ENCODE measurements around the gene FAM8A1. TPM values are rescaled to one million over a fixed set of nuclear protein-coding genes. Genes with fewer than 3 reads are reported as not detected.

The FAM8A1 gene
- total RNA-seq, 2 donors from 2014 or later: 3.2 to 6.1 TPM

GRCh38 chr6:17624396-17624795, 24.3 kb downstream of the FAM8A1 start:
- H3K27ac Mint-ChIP-seq: peak overlapping the region; percentile 65
- H3K4me1 Mint-ChIP-seq: peaks cover 12% of the 10 kb centered on the region
- H3K9me3 Mint-ChIP-seq: no peaks in the 10 kb centered on the region
- no peaks in the 10 kb centered on the region for H3K27me3 Mint-ChIP-seq
- H3K36me3 Mint-ChIP-seq (ENCODE audit: low read depth): peaks cover 100% of the 10 kb centered on the region
- ATAC-seq (replicated peaks): no peak
- no peak overlapping the region for H3K4me3 Mint-ChIP-seq

GRCh38 chr6:17628873-17629272, 28.8 kb downstream of the FAM8A1 start:
- H3K4me1 Mint-ChIP-seq: peaks cover 13% of the 10 kb centered on the region
- peaks cover 100% of the 10 kb centered on the region for H3K36me3 Mint-ChIP-seq (ENCODE audit: low read depth)
- H3K4me3 Mint-ChIP-seq: no peak overlapping the region
- no peak for ATAC-seq (replicated peaks)
- H3K27ac Mint-ChIP-seq: peak overlapping the region; percentile 16
- no peaks in the 10 kb centered on the region for H3K9me3 Mint-ChIP-seq
- H3K27me3 Mint-ChIP-seq: no peaks in the 10 kb centered on the region

- Mint-ChIP-seq H3K4me3 (no peak overlapping the region), H3K27ac (peak overlapping the region; percentile 8)
These were observed 29.9 kb downstream of the FAM8A1 start for GRCh38 chr6:17629824-17630510.

GRCh38 chr6:17630511-17631073, 30.5 kb downstream of the FAM8A1 start:
- H3K27ac Mint-ChIP-seq: no peak overlapping the region
- no peaks in the 10 kb centered on the region for H3K9me3 Mint-ChIP-seq
- no peak for ATAC-seq (replicated peaks)
- H3K4me3 Mint-ChIP-seq: no peak overlapping the region
- peaks cover 100% of the 10 kb centered on the region for H3K36me3 Mint-ChIP-seq (ENCODE audit: low read depth)
- peaks cover 17% of the 10 kb centered on the region for H3K4me1 Mint-ChIP-seq
- no peaks in the 10 kb centered on the region for H3K27me3 Mint-ChIP-seq

More at GRCh38 chr6:17629824-17630510, 29.9 kb downstream of the FAM8A1 start:
- H3K36me3 Mint-ChIP-seq (ENCODE audit: low read depth): peaks cover 100% of the 10 kb centered on the region
- H3K9me3 Mint-ChIP-seq: no peaks in the 10 kb centered on the region
- no peaks in the 10 kb centered on the region for H3K27me3 Mint-ChIP-seq
- H3K4me1 Mint-ChIP-seq: peaks cover 17% of the 10 kb centered on the region
- no peak for ATAC-seq (replicated peaks)

GRCh38 chr6:17632934-17633333, 32.8 kb downstream of the FAM8A1 start:
- peaks cover 100% of the 10 kb centered on the region for H3K36me3 Mint-ChIP-seq (ENCODE audit: low read depth)
- H3K9me3 Mint-ChIP-seq: no peaks in the 10 kb centered on the region
- no peak for ATAC-seq (replicated peaks)
- no peaks in the 10 kb centered on the region for H3K27me3 Mint-ChIP-seq
- peak overlapping the region; percentile 43 for H3K4me3 Mint-ChIP-seq
- H3K27ac Mint-ChIP-seq: peak overlapping the region; percentile 74
- H3K4me1 Mint-ChIP-seq: peaks cover 25% of the 10 kb centered on the region

GRCh38 chr6:17633465-17634188, 33.5 kb downstream of the FAM8A1 start:
- H3K4me3 Mint-ChIP-seq: peak overlapping the region; percentile 43
- ATAC-seq (replicated peaks): peak; percentile 94
- H3K4me1 Mint-ChIP-seq: peaks cover 28% of the 10 kb centered on the region
- no peaks in the 10 kb centered on the region for H3K9me3 Mint-ChIP-seq
- no peaks in the 10 kb centered on the region for H3K27me3 Mint-ChIP-seq
- peaks cover 100% of the 10 kb centered on the region for H3K36me3 Mint-ChIP-seq (ENCODE audit: low read depth)
- H3K27ac Mint-ChIP-seq: peak overlapping the region; percentile 74

GRCh38 chr6:17635568-17635967, 35.5 kb downstream of the FAM8A1 start:
- no peak overlapping the region for H3K27ac Mint-ChIP-seq
- H3K4me3 Mint-ChIP-seq: no peak overlapping the region
- no peak for ATAC-seq (replicated peaks)
- no peaks in the 10 kb centered on the region for H3K9me3 Mint-ChIP-seq
- H3K4me1 Mint-ChIP-seq: peaks cover 26% of the 10 kb centered on the region
- H3K27me3 Mint-ChIP-seq: no peaks in the 10 kb centered on the region
- H3K36me3 Mint-ChIP-seq (ENCODE audit: low read depth): peaks cover 100% of the 10 kb centered on the region

- Mint-ChIP-seq H3K9me3 (no peaks in the 10 kb centered on the region), H3K27ac (no peak overlapping the region), H3K36me3 (ENCODE audit: low read depth) (peaks cover 100% of the 10 kb centered on the region), H3K27me3 (no peaks in the 10 kb centered on the region), H3K4me3 (no peak overlapping the region), H3K4me1 (peaks cover 25% of the 10 kb centered on the region)
- ATAC-seq (replicated peaks): no peak
These were observed 38.2 kb downstream of the FAM8A1 start for GRCh38 chr6:17638212-17638715.

GRCh38 chr6:17640477-17640917, 40.4 kb downstream of the FAM8A1 start:
- no peaks in the 10 kb centered on the region for H3K9me3 Mint-ChIP-seq
- H3K36me3 Mint-ChIP-seq (ENCODE audit: low read depth): peaks cover 100% of the 10 kb centered on the region
- H3K27ac Mint-ChIP-seq: peak overlapping the region; percentile 67
- H3K4me3 Mint-ChIP-seq: no peak overlapping the region
- no peaks in the 10 kb centered on the region for H3K27me3 Mint-ChIP-seq
- ATAC-seq (replicated peaks): no peak
- H3K4me1 Mint-ChIP-seq: peaks cover 20% of the 10 kb centered on the region

GRCh38 chr6:17648745-17649144, 48.6 kb downstream of the FAM8A1 start:
- ATAC-seq (replicated peaks): no peak
- peaks cover 100% of the 10 kb centered on the region for H3K36me3 Mint-ChIP-seq (ENCODE audit: low read depth)
- H3K4me3 Mint-ChIP-seq: no peak overlapping the region
- no peak overlapping the region for H3K27ac Mint-ChIP-seq
- peaks cover 20% of the 10 kb centered on the region for H3K4me1 Mint-ChIP-seq
- H3K9me3 Mint-ChIP-seq: no peaks in the 10 kb centered on the region
- no peaks in the 10 kb centered on the region for H3K27me3 Mint-ChIP-seq

GRCh38 chr6:17650656-17651309, 50.7 kb downstream of the FAM8A1 start:
- peaks cover 27% of the 10 kb centered on the region for H3K4me1 Mint-ChIP-seq
- no peaks in the 10 kb centered on the region for H3K9me3 Mint-ChIP-seq
- no peak for ATAC-seq (replicated peaks)
- no peaks in the 10 kb centered on the region for H3K27me3 Mint-ChIP-seq
- H3K27ac Mint-ChIP-seq: no peak overlapping the region
- H3K36me3 Mint-ChIP-seq (ENCODE audit: low read depth): peaks cover 100% of the 10 kb centered on the region
- no peak overlapping the region for H3K4me3 Mint-ChIP-seq

GRCh38 chr6:17653198-17653882, 53.2 kb downstream of the FAM8A1 start:
- no peaks in the 10 kb centered on the region for H3K27me3 Mint-ChIP-seq
- H3K9me3 Mint-ChIP-seq: no peaks in the 10 kb centered on the region
- peaks cover 27% of the 10 kb centered on the region for H3K4me1 Mint-ChIP-seq
- peak overlapping the region; percentile 7 for H3K4me3 Mint-ChIP-seq
- peak overlapping the region; percentile 56 for H3K27ac Mint-ChIP-seq
- ATAC-seq (replicated peaks): peak; percentile 94
- H3K36me3 Mint-ChIP-seq (ENCODE audit: low read depth): peaks cover 100% of the 10 kb centered on the region

GRCh38 chr6:17656092-17656491, 56.0 kb downstream of the FAM8A1 start:
- Mint-ChIP-seq H3K4me1 (peaks cover 24% of the 10 kb centered on the region), H3K27ac (no peak overlapping the region)

GRCh38 chr6:17656644-17657043, 56.5 kb downstream of the FAM8A1 start:
- ATAC-seq (replicated peaks): no peak
- no peak overlapping the region for H3K4me3 Mint-ChIP-seq
- peaks cover 100% of the 10 kb centered on the region for H3K36me3 Mint-ChIP-seq (ENCODE audit: low read depth)
- no peaks in the 10 kb centered on the region for H3K9me3 Mint-ChIP-seq
- no peaks in the 10 kb centered on the region for H3K27me3 Mint-ChIP-seq
- H3K4me1 Mint-ChIP-seq: peaks cover 24% of the 10 kb centered on the region
- H3K27ac Mint-ChIP-seq: no peak overlapping the region

More at GRCh38 chr6:17656092-17656491, 56.0 kb downstream of the FAM8A1 start:
- peaks cover 100% of the 10 kb centered on the region for H3K36me3 Mint-ChIP-seq (ENCODE audit: low read depth)
- H3K27me3 Mint-ChIP-seq: no peaks in the 10 kb centered on the region
- no peak overlapping the region for H3K4me3 Mint-ChIP-seq
- H3K9me3 Mint-ChIP-seq: no peaks in the 10 kb centered on the region
- no peak for ATAC-seq (replicated peaks)

Measured in activated T-helper 17 cell treated with anti-CD3 and anti-CD28 coated beads, Interleukin-2, amount 50 U/mL, for 72 hours (primary cell).